HG03457 (cell line): Measurements from ENCODE around the gene JDP2.

Experiments
- ATAC-seq: cut with Tn5 transposase; IDR thresholded peaks from one replicate; pipeline ENCODE4 v1.9.1; 2021; ENCODE audit warnings: moderate number of reproducible peaks; ENCODE audit not compliant: unreplicated experiment

Gene JDP2

GRCh38 chr14:75479770-75480600 is 52.2 kb downstream of the JDP2 start:
- ATAC-seq = no peak

- no peak for ATAC-seq
These were observed 54.5 kb downstream of the JDP2 start for GRCh38 chr14:75482366-75482765.

- no peak for ATAC-seq
These were observed 57.0 kb downstream of the JDP2 start for GRCh38 chr14:75484711-75485429.

DNA sequence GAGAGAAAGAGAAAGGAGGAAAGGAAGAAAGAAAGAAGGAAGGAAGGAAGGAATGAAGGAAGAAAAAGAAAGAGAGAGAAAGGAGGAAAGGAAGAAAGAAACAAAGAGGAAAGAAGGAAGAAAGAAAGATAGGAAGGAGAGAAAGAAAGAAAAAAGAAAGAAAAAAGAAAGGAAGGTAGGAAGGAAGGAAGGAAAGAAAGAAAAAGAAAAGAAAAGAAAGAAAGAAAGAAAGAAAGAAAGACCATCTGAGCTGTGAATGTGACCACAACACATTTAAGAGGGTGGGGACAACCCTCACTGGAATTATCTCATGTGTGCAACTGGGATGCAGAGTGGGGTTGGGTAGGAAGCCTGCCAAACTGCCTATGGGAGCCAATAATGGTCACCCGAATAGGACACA is 58.5 kb downstream of the JDP2 start:
- no peak for ATAC-seq

GRCh38 chr14:75487155-75487671 is 59.4 kb downstream of the JDP2 start:
- ATAC-seq = peak; percentile 50

GRCh38 chr14:75489480-75489837 is 61.6 kb downstream of the JDP2 start:
- no peak for ATAC-seq

DNA sequence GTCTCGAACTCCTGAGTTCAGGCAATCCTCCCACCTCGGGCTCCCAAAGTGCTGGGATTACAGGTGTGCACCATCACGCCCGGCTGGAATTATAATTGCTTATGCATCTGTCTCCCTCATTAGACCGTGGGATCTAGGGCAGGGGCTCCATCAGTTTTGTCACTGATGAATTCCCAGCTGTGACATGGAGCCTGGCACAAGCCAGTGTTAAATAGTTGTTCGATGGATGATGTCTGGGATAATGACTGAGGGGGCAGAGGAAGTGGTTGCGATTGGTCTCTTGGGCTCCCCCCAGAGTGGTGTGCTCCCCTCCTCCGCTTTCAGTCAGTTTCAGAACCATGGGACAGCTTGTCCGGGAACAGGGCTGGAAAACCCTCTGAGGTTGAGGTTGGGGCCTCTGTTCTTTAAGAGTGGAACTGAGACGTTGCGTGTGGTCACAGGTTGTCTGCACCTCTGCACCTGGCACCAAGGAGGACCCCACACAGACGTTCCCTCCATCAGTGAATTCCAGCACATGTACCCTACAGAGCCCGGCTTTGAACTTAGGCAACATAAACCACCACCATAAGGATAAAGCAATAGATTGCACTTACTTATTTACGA is 63.7 kb downstream of the JDP2 start:
- no peak for ATAC-seq

GRCh38 chr14:75492832-75493591 is 65.2 kb downstream of the JDP2 start:
- ATAC-seq = no peak

DNA sequence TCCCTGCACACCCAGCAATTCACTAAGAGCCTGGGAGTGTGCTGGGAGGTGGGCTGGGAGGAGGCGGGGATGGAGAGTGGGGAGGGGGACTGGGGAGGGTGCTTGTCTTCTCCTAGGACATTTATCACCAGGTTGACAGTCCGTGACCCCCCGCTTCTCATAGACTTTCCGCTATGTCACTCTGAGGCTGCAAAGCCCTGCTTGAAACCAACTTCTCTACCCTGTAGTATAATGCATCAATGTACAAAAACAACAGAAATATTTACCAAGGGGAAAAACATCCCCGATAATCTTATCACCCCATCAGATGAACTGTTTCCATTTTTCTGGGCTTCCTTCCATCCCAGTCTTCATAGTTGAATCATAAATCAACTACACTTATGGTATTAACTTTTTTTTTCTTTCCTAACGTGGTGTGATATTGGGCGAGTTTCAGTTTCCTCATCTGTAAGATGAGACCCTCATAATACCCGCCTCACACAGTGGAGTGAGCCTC is 65.8 kb downstream of the JDP2 start:
- ATAC-seq = no peak

DNA sequence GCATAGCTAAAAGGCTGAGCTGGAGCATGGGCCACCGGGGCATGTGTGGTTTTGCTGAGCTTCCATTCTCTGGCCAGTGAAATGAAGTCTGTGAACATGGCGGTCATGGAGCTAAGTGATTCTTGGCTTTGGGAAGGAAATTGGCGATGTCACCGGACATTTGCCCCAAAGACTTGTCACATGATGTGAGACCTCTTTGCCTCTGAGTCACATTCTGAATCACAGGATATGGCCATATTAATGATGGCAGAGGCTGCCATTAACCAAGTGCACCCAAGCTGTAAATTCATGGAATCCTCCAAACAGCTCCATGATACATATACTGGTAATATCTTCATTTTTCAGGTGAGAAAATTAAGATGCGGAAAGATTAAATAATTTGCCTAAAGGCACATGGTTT is 67.1 kb downstream of the JDP2 start:
- no peak for ATAC-seq

DNA sequence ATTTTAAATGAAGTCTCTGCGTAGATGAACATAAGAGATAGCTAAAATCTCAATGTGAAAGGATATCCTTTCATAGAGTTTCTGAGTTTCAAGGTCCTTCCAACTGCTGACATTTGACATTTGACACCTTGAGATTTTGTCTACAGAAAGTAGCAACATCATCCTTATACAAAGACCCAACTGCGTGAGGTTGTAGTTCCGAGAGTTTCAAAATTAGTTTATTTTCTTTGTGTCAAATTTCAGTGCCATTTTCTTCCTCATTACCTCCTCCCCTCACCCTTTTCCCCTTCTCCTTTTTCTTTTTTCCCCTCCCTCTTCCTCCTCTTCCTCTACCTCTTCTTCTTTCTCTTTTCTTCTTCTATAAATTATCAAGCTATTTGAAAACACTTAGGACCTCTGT is 67.6 kb downstream of the JDP2 start:
- no peak for ATAC-seq

- no peak for ATAC-seq
These were observed 68.1 kb downstream of the JDP2 start for GRCh38 chr14:75495882-75496281.

DNA sequence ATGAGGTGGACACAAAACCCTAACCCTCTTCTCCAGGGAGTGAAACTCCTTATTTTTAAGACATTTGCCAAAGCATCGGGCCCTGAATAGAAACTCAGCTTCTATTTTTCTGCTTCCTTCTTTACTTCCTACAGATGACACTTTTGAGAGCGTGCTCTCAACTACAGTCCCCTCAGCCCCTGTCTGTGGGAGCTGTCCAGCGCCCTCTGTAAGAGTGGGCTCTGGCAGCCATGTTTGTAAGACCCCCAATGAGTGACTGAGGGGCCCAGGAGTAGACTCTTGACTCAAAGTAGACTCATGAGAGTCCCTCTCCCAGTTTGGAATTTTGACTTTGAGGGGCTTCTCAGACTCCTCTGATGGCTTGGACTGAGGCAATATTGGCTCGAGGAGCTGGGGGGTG is 68.9 kb downstream of the JDP2 start:
- ATAC-seq = no peak

DNA sequence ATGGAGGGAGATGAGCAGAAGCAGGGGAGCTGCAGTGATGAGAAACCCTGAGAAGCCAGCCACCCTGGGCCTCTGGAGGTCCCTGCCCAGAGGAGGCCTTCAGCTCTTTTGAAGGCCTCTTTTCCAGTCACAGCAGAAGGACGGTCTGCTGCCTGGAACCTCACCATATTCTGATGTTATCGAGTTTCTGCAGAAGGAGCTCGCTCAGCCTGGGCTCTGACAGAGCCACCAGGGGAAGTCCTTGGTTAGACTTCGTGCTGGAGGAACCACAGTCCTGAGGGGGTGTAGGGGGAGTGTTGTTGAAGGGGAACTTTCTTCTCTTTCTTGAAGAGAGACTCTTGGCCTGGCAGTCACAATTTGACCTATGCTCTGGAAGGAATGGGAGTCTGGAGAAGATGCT is 69.4 kb downstream of the JDP2 start:
- no peak for ATAC-seq

GRCh38 chr14:75497701-75498100 is 69.9 kb downstream of the JDP2 start:
- ATAC-seq = no peak

DNA sequence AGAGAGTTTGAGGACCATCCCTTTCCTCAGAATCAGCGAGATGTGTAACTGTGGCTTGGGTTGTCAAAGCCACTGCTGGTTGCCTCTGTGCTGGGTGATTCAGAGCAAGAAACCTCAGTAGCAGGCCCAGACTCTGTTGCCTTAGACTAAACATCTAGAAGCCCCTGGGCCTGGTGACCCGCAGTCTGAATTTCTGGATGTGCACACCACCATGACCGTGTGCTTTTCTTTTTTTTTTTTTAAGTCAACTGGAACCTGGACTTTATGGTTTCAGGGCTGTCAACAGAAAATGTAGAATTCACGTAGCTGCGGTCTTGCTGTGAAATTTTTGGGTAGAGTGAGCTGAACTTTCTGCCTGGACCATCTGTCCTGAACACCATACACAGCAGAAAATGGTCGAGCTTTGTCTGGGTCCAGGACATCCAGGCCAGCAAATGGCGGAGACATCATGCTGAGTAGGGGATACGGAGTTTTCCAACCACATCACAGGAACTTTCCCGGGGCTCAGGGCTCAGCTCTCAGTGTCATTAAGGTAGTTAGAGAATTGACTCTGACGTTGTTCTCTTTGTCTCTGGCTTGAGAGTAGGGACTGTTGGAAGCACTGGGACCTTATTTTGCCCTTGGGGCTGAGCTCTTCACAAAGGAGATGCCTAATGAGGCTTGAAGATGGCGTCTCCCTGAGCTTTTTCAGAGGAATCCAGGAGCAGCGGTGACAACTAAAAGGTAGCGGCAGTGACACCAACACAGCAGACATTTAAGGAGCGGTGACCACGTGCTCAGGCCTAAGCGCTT is 71.5 kb downstream of the JDP2 start:
- ATAC-seq = peak; percentile 58

GRCh38 chr14:75501080-75501479 is 73.3 kb downstream of the JDP2 start:
- ATAC-seq = no peak

GRCh38 chr14:75504411-75504810 is 76.6 kb downstream of the JDP2 start:
- no peak for ATAC-seq

DNA sequence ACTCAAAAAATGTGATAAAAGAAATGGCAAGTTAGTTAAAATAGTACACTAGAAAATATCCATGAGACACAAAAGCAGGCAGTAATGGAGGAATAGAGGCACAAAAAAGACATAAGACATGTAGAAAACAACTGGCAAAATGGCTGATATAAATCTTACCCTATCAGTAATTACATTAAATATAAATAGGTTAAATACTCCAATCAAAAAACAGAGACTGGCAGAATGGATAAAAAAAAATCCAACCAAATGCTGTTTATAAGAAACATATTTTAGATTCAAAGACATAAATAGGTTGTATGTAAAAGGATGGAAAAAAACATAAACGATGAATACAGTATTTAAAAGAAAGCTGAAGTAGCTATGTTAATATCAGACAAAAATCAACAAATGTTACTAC is 79.1 kb downstream of the JDP2 start:
- ATAC-seq = no peak

GRCh38 chr14:75510547-75510946 is 82.7 kb downstream of the JDP2 start:
- no peak for ATAC-seq
